A549 (cell line): ENCODE results near the gene ATP13A1. TPM values are rescaled to one million over a fixed set of nuclear protein-coding genes. Genes with fewer than 3 reads are reported as not detected.

ENCODE experiments used
- ATAC-seq, 2 experiments: fragments of 200-7000 bp in 1 of 2; fragments of >200 bp in 1 of 2; cut with Nextera tagmentation in 1 of 2; cut with Tn5 transposase in 1 of 2; 3 replicates each; pipeline versions ENCODE4 v1.8.0 to v1.9.1; 2018 to 2020; ENCODE audit warnings: mild to moderate bottlenecking in 1 of 2, moderate library complexity in 1 of 2
- CTCF ChIA-PET: fragments of 300-600 bp; sonication (Branson Sonifier 250); formaldehyde crosslinking; extraction: SDS; loops from one replicate; lab custom pipeline; 2021; ENCODE audit warnings: antibody characterized with exemption, inconsistent platforms; lab: Yijun Ruan, JAX
- POLR2A ChIA-PET: fragments of 350-600 bp; formaldehyde crosslinking; extraction: SDS; loops from one replicate; lab custom pipeline; 2021; ENCODE audit warnings: antibody characterized with exemption, inconsistent platforms; lab: Yijun Ruan, JAX
- DNase-seq, 2 experiments: peaks; one replicate each; pipeline versions ENCODE4 v3.0.0 to v3.0.0-alpha.2; 2011 to 2016; ENCODE audit warnings: low read depth in 1 of 2, low spot score in 1 of 2
- FAIRE-seq: peaks from 2 replicates; lab custom pipeline; 2011; peaks lifted over from hg19 to GRCh38; lab: Jason Lieb, UNC
- H3K27ac ChIP-seq, 2 experiments: fragments of >200 bp; sonication (Bioruptor Twin); formaldehyde crosslinking; 3 replicates each; pipeline ENCODE4 v1.5.1; 2016 to 2017
- H3K4me1 ChIP-seq: fragments of >200 bp; sonication (Bioruptor Twin); formaldehyde crosslinking; 3 replicates; pipeline ENCODE4 v1.6.1; 2016
- H3K4me2 ChIP-seq: fragments of >200 bp; sonication (Bioruptor Twin); formaldehyde crosslinking; 3 replicates; pipeline ENCODE4 v1.6.1; 2016
- H3K4me3 ChIP-seq: fragments of >200 bp; sonication (Bioruptor Twin); formaldehyde crosslinking; 3 replicates; pipeline ENCODE4 v1.5.1; 2016
- H3K9me3 ChIP-seq: fragments of >200 bp; sonication (Bioruptor Twin); formaldehyde crosslinking; 3 replicates; pipeline ENCODE4 v1.6.1; 2016
- CBX2 ChIP-seq: fragments of 200-600 bp; sonication (generic); IDR thresholded peaks from 2 replicates; pipeline ENCODE4 v1.6.1; 2016; ENCODE audit warnings: low read depth, mild to moderate bottlenecking, borderline replicate concordance
- CBX8 ChIP-seq: fragments of 200-600 bp; sonication (generic); IDR thresholded peaks from 2 replicates; pipeline ENCODE4 v1.6.1; 2016
- CEBPB ChIP-seq, 2 experiments: fragments of >200 bp in 1 of 2; sonication (Bioruptor Twin) in 1 of 2; formaldehyde crosslinking in 1 of 2; IDR thresholded peaks; 2 replicates each; pipeline ENCODE4 v1.6.1; 2012 to 2016
- FOXS1 ChIP-seq: fragments of 250-450 bp; sonication (Bioruptor Pico); IDR thresholded peaks from 2 replicates; pipeline ENCODE4 v1.5.0; 2020; ENCODE audit warnings: mild to moderate bottlenecking, moderate library complexity
- GATA3 ChIP-seq: IDR thresholded peaks from 2 replicates; pipeline ENCODE4 v1.6.1; 2012; ENCODE audit warnings: borderline replicate concordance
- JUNB ChIP-seq: fragments of >200 bp; sonication (Bioruptor Twin); formaldehyde crosslinking; IDR thresholded peaks from 2 replicates; pipeline ENCODE4 v1.6.1; 2016
- KDM1A ChIP-seq: fragments of 200-600 bp; sonication (generic); IDR thresholded peaks from 2 replicates; pipeline ENCODE4 v1.6.1; 2016; ENCODE audit warnings: low read depth, mild to moderate bottlenecking
- MAFK ChIP-seq: fragments of 450-650 bp; IDR thresholded peaks from 2 replicates; pipeline ENCODE4 v1.6.1; 2014; ENCODE audit not compliant: partially characterized antibody
- MAZ ChIP-seq: fragments of 150-350 bp; IDR thresholded peaks from 2 replicates; pipeline ENCODE4 v1.6.1; 2014; ENCODE audit warnings: antibody characterized with exemption, low read depth, low read length, borderline replicate concordance
- NFE2L2 ChIP-seq: fragments of 150-350 bp; conservative IDR thresholded peaks from 2 replicates; pipeline ENCODE4 v1.6.1; 2014; ENCODE audit warnings: low read length
- NR3C1 ChIP-seq: fragments of >200 bp; sonication (Bioruptor Twin); formaldehyde crosslinking; IDR thresholded peaks from 3 replicates; pipeline ENCODE4 v1.6.1; 2017
- PHF8 ChIP-seq: fragments of 200-600 bp; sonication (generic); IDR thresholded peaks from 2 replicates; pipeline ENCODE4 v1.6.1; 2016; ENCODE audit warnings: low read depth, mild to moderate bottlenecking, antibody characterized with exemption, moderate library complexity, borderline replicate concordance
- POLR2A ChIP-seq: IDR thresholded peaks from 2 replicates; pipeline ENCODE4 v1.6.1; 2012; ENCODE audit warnings: mild to moderate bottlenecking, low read length
- POLR2AphosphoS2 ChIP-seq: conservative IDR thresholded peaks from 2 replicates; pipeline ENCODE4 v1.6.1; 2012; ENCODE audit warnings: low read length, improper control_type of control experiment, inconsistent platforms
- RCOR1 ChIP-seq: fragments of 150-350 bp; IDR thresholded peaks from 2 replicates; pipeline ENCODE4 v1.6.1; 2014; ENCODE audit warnings: antibody characterized with exemption, low read length, low read depth
- RFX5 ChIP-seq: fragments of 450-650 bp; IDR thresholded peaks from 2 replicates; pipeline ENCODE4 v1.7.1; 2014; ENCODE audit warnings: antibody characterized with exemption, mild to moderate bottlenecking, moderate library complexity
- TP53 ChIP-seq: fragments of 250-450 bp; sonication (Bioruptor Pico); IDR thresholded peaks from 2 replicates; pipeline ENCODE4 v1.5.0; 2021; ENCODE audit warnings: mild to moderate bottlenecking, moderate library complexity
- ZC3H11A ChIP-seq: fragments of 450-650 bp; IDR thresholded peaks from 2 replicates; pipeline ENCODE4 v1.6.1; 2014; ENCODE audit warnings: antibody characterized with exemption, mild to moderate bottlenecking
- WGBS: methylation state at CpG from one replicate; pipeline ENCODE4 v1.1.6; 2017; ENCODE audit errors: missing lambda C conversion rate; 5-methylcytosine and 5-hydroxymethylcytosine counted together
- polyA plus RNA-seq, 4 experiments: library from polyadenylated mRNA; depleted of rRNA in 3 of 4; stranded (reverse); fragments of >200 nt; fragmentation: RNase III in 1 of 4; extraction: RNeasy Plus Mini Kit Qiagen cat#74134 plus additional on column Dnase treatment in 1 of 4; gene quantifications; 2 replicates in 3 of 4; 3 replicates in 1 of 4; pipeline ENCODE4 v1.2.3, GENCODE V29; 2011 to 2017
- TF ChIP-seq, protein P1 (sequence below): fragments of >200 bp; sonication (Bioruptor Twin); formaldehyde crosslinking; IDR thresholded peaks from 3 replicates; pipeline ENCODE4 v1.6.1; 2016
- TF ChIP-seq, protein P2 (sequence below): fragments of 150-350 bp; IDR thresholded peaks from 2 replicates; pipeline ENCODE4 v1.6.1; 2014; ENCODE audit warnings: low read depth, mild to moderate bottlenecking, low read length
- TF ChIP-seq, protein P3 (sequence below): fragments of >200 bp; sonication (Bioruptor Twin); formaldehyde crosslinking; IDR thresholded peaks from 3 replicates; pipeline ENCODE4 v1.5.1; 2016
- TF ChIP-seq, protein P4 (sequence below): IDR thresholded peaks from 2 replicates; pipeline ENCODE4 v1.6.1; 2012; ENCODE audit warnings: low read depth, borderline replicate concordance

The ATP13A1 gene
- polyA plus RNA-seq, 2 of the 4 experiments (the other 2 are of a cell fraction) = 10.8 to 30.1 TPM

DNA sequence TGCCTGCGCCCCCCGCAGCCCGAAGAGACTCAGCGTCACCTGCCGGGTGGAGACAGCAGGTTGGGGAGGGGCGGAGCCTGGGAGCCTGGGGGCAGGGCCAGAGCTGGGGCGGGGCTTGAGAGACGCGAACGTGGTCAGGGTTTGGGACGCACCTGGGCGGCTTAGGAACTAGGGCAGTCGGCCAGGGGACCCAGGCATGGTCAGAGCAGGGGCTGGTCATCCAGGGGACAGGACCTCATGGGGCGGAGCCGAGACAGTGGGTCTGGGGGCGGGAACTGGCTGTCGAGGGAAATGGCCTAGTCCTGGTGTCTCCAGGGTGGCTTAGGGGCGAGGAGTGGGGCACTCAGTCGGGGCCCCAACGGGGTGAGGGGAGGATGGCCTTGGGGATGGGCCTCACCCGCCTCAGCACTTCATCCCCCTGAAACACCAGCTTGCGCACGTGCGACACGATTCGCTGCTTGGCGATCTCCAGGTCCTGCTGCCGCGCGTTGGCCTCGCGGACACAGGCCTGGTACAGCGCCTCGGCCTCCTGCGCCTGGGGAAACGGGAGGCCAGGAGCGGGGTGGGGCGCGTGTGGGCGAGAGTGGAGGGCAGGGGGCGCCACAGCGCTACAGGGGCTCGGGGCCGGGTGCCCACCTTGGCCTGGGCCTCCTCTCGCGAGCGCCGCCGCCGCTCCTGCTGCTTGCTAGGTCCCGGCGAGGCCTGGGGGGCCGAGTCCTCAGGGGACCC lies 25.8 kb downstream of the ATP13A1 start:
- POLR2A ChIA-PET = no interaction called here
- TF ChIP-seq CEBPB (IDR thresholded peaks at IDR 0.05) (no peak), CBX8 (no peak), JUNB (no peak), RFX5 (no peak), NFE2L2 (no peak), MAZ (no peak), NR3C1 (no peak)
- TF ChIP-seq, protein P1, sequence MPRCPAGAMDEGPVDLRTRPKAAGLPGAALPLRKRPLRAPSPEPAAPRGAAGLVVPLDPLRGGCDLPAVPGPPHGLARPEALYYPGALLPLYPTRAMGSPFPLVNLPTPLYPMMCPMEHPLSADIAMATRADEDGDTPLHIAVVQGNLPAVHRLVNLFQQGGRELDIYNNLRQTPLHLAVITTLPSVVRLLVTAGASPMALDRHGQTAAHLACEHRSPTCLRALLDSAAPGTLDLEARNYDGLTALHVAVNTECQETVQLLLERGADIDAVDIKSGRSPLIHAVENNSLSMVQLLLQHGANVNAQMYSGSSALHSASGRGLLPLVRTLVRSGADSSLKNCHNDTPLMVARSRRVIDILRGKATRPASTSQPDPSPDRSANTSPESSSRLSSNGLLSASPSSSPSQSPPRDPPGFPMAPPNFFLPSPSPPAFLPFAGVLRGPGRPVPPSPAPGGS = no peak
- TF ChIP-seq, protein P2, sequence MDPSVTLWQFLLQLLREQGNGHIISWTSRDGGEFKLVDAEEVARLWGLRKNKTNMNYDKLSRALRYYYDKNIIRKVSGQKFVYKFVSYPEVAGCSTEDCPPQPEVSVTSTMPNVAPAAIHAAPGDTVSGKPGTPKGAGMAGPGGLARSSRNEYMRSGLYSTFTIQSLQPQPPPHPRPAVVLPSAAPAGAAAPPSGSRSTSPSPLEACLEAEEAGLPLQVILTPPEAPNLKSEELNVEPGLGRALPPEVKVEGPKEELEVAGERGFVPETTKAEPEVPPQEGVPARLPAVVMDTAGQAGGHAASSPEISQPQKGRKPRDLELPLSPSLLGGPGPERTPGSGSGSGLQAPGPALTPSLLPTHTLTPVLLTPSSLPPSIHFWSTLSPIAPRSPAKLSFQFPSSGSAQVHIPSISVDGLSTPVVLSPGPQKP = no peak
- TF ChIP-seq, protein P3, sequence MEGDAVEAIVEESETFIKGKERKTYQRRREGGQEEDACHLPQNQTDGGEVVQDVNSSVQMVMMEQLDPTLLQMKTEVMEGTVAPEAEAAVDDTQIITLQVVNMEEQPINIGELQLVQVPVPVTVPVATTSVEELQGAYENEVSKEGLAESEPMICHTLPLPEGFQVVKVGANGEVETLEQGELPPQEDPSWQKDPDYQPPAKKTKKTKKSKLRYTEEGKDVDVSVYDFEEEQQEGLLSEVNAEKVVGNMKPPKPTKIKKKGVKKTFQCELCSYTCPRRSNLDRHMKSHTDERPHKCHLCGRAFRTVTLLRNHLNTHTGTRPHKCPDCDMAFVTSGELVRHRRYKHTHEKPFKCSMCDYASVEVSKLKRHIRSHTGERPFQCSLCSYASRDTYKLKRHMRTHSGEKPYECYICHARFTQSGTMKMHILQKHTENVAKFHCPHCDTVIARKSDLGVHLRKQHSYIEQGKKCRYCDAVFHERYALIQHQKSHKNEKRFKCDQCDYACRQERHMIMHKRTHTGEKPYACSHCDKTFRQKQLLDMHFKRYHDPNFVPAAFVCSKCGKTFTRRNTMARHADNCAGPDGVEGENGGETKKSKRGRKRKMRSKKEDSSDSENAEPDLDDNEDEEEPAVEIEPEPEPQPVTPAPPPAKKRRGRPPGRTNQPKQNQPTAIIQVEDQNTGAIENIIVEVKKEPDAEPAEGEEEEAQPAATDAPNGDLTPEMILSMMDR = no peak
- no peak overlapping the region for H3K27ac ChIP-seq
- 90% methylated on average over 13 of the region's 53 CpGs for WGBS
- no peak overlapping the region for H3K4me3 ChIP-seq
- ATAC-seq = no peak
- DNase-seq = no peak
- H3K4me1 ChIP-seq = 0 out of 3 replicates have a peak, but pooled peaks cover 3% of the 10 kb centered on the region
- no peaks in the 10 kb centered on the region for H3K9me3 ChIP-seq
- CTCF ChIA-PET = interaction anchor here (1.2 kb wide), 1 partner anchor 83 kb away, joined by 4 read pairs; no protein-coding TSS in a partner anchor
- FAIRE-seq = no peak
- no peak overlapping the region for H3K4me2 ChIP-seq

DNA sequence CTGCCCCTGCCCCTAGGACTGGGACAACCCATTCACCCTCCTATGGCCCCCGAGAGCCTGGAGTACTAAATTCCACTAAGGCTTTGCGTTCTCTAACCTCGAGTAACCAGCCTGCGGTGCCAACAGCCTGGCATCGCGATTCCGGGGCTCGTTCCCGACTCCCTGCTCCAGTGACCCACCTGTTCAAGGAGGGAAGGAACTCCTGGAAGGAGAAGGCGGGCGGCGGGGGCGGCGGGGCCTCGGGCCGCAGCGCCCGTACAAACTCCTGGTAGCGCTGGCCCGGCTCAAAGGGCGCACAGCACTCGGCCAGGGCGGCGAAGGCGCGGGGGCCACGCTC lies 26.3 kb downstream of the ATP13A1 start:
- 96% methylated on average over 12 of the region's 27 CpGs for WGBS
- DNase-seq (no peak), ATAC-seq (no peak), FAIRE-seq (no peak)
- no peak overlapping the region for H3K27ac ChIP-seq
- H3K4me1 ChIP-seq = no peaks in the 10 kb centered on the region
- H3K9me3 ChIP-seq = no peaks in the 10 kb centered on the region
- CTCF ChIA-PET = no interaction called here
- TF ChIP-seq RCOR1 = no peak
- TF ChIP-seq GATA3 = no peak
- TF ChIP-seq, protein P4, sequence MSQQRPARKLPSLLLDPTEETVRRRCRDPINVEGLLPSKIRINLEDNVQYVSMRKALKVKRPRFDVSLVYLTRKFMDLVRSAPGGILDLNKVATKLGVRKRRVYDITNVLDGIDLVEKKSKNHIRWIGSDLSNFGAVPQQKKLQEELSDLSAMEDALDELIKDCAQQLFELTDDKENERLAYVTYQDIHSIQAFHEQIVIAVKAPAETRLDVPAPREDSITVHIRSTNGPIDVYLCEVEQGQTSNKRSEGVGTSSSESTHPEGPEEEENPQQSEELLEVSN = no peak
- no peak for TF ChIP-seq POLR2AphosphoS2
- TF ChIP-seq CBX2 = no peak
- TF ChIP-seq MAFK = no peak
- no peak for TF ChIP-seq ZC3H11A
- TF ChIP-seq FOXS1 = no peak
- TF ChIP-seq POLR2A = no peak
- TF ChIP-seq TP53 (CRISPR knock-in tag) = no peak
- no peak for TF ChIP-seq KDM1A
- TF ChIP-seq PHF8 = no peak
- no peak overlapping the region for H3K4me2 ChIP-seq
- H3K4me3 ChIP-seq = no peak overlapping the region
- POLR2A ChIA-PET = no interaction called here
